Neural crest cell (in vitro differentiated cells): ENCODE results near the gene CACNA2D2. TPM values are rescaled to one million over a fixed set of nuclear protein-coding genes. Genes with fewer than 3 reads are reported as not detected.
A peak's percentile ranks its signal among the peaks of the same experiment; 100 is the strongest.

Source experiments
- DNase-seq: peaks from one replicate; pipeline ENCODE4 v3.0.0; 2021; ENCODE audit warnings: low read depth, mixed read lengths, low spot score
- H3K27ac Mint-ChIP-seq: one replicate; pipeline ENCODE4 v1.8.0; 2021; ENCODE audit warnings: mild to moderate bottlenecking, mixed read lengths; ENCODE audit not compliant: unreplicated experiment
- H3K27me3 Mint-ChIP-seq: 2 replicates; pipeline ENCODE4 v1.8.0; 2021; ENCODE audit warnings: low read depth, mild to moderate bottlenecking, mixed read lengths
- H3K36me3 Mint-ChIP-seq: 2 replicates; pipeline ENCODE4 v1.8.0; 2021; ENCODE audit warnings: low read depth, mild to moderate bottlenecking, mixed read lengths
- H3K4me1 Mint-ChIP-seq: 2 replicates; pipeline ENCODE4 v1.8.0; 2021; ENCODE audit warnings: mixed read lengths
- H3K4me3 Mint-ChIP-seq: one replicate; pipeline ENCODE4 v1.8.0; 2021; ENCODE audit warnings: mild to moderate bottlenecking, mixed read lengths
- H3K9me3 Mint-ChIP-seq: 2 replicates; pipeline ENCODE4 v1.8.0; 2021; ENCODE audit warnings: mixed read lengths
- CTCF ChIP-seq: fragments of 200-600 bp; sonication (generic); conservative IDR thresholded peaks from 2 replicates; pipeline ENCODE4 v1.5.0; 2021; ENCODE audit warnings: antibody characterized with exemption, mild to moderate bottlenecking
- total RNA-seq: library from RNA; stranded (reverse); gene quantifications from 2 replicates; pipeline ENCODE4 v1.2.1, GENCODE V29; 2021

Gene CACNA2D2
- total RNA-seq, 1 donor from 2014 or later = 8.7 TPM

- Mint-ChIP-seq H3K27ac (peak overlapping the region; percentile 73), H3K36me3 (no peaks in the 10 kb centered on the region), H3K9me3 (no peaks in the 10 kb centered on the region), H3K27me3 (no peaks in the 10 kb centered on the region), H3K4me3 (no peak overlapping the region), H3K4me1 (peaks cover 4% of the 10 kb centered on the region)
- DNase-seq = no peak
- no peak for TF ChIP-seq CTCF
These were observed 81.3 kb downstream of the CACNA2D2 start for GRCh38 chr3:50422153-50422552.

GRCh38 chr3:50419595-50420370 lies 83.7 kb downstream of the CACNA2D2 start:
- Mint-ChIP-seq H3K27me3 (no peaks in the 10 kb centered on the region), H3K4me1 (peaks cover 4% of the 10 kb centered on the region), H3K27ac (no peak overlapping the region), H3K4me3 (no peak overlapping the region), H3K9me3 (no peaks in the 10 kb centered on the region), H3K36me3 (no peaks in the 10 kb centered on the region)
- no peak for DNase-seq
- TF ChIP-seq CTCF = no peak

- Mint-ChIP-seq H3K36me3 (no peaks in the 10 kb centered on the region), H3K27ac (no peak overlapping the region), H3K27me3 (no peaks in the 10 kb centered on the region), H3K4me3 (no peak overlapping the region), H3K4me1 (peaks cover 4% of the 10 kb centered on the region), H3K9me3 (no peaks in the 10 kb centered on the region)
- DNase-seq = no peak
- TF ChIP-seq CTCF = no peak
These were observed 84.6 kb downstream of the CACNA2D2 start for GRCh38 chr3:50418850-50419249.

GRCh38 chr3:50417637-50418033 lies 85.8 kb downstream of the CACNA2D2 start:
- Mint-ChIP-seq H3K27ac (no peak overlapping the region), H3K4me3 (no peak overlapping the region), H3K36me3 (no peaks in the 10 kb centered on the region), H3K9me3 (no peaks in the 10 kb centered on the region), H3K4me1 (peaks cover 4% of the 10 kb centered on the region), H3K27me3 (no peaks in the 10 kb centered on the region)
- TF ChIP-seq CTCF = no peak
- no peak for DNase-seq

- no peak overlapping the region for H3K4me3 Mint-ChIP-seq
- H3K27me3 Mint-ChIP-seq = no peaks in the 10 kb centered on the region
- no peak for TF ChIP-seq CTCF
- no peak overlapping the region for H3K27ac Mint-ChIP-seq
- no peaks in the 10 kb centered on the region for H3K36me3 Mint-ChIP-seq
- H3K4me1 Mint-ChIP-seq = no peaks in the 10 kb centered on the region
- H3K9me3 Mint-ChIP-seq = no peaks in the 10 kb centered on the region
- DNase-seq = no peak
These were observed 86.4 kb downstream of the CACNA2D2 start for GRCh38 chr3:50416736-50417636.
